ENCODE data around the gene SCUBE1. TPM values are rescaled to one million over a fixed set of nuclear protein-coding genes. Genes with fewer than 3 reads are reported as not detected.

The SCUBE1 gene
- total and polyA plus RNA-seq, 2 of the 8 experiments (the other 6 are each of a cell fraction or from before 2014, with no cell fraction given): 2.3 to 4.9 TPM

- Histone ChIP-seq H4K20me1 (replicated peaks in 1 of 2; ENCODE audit: control insufficient read depth in 1 of 2, insufficient read depth in 2 of 2, low read length in 2 of 2) (peaks cover 7% of the 10 kb centered on the region in 2 experiments), H3K79me1 (ENCODE audit: low read depth, low read length) (no peaks in the 10 kb centered on the region), H2BK20ac (ENCODE audit: low read length) (no peak overlapping the region), H2BK120ac (replicated peaks; ENCODE audit: low read depth, low read length) (no peak overlapping the region), H3K9ac (replicated peaks in 1 of 4; ENCODE audit: extremely low read depth in 1 of 4, low read depth in 3 of 4, low read length in 3 of 4) (no peak overlapping the region), H3K14ac (ENCODE audit: insufficient read length) (no peak overlapping the region), H4K5ac (ENCODE audit: insufficient read length, low read depth, low read length) (no peak overlapping the region), H4K91ac (replicated peaks; ENCODE audit: insufficient read length, low read length) (no peak overlapping the region), H2AFZ (ENCODE audit: low read length) (no peak overlapping the region), H3K23me2 (ENCODE audit: low read depth, low read length) (no peaks in the 10 kb centered on the region), H3K4me2 (ENCODE audit: insufficient read depth in 1 of 2, low read depth in 2 of 2, low read length in 2 of 2) (no peak overlapping the region), H3K23ac (ENCODE audit: insufficient read length) (no peak overlapping the region), H3K4me3 (ENCODE audit: extremely low read depth in 1 of 4, insufficient read depth in 2 of 4, low read depth in 3 of 4, low read length in 4 of 4) (no peak overlapping the region), H2BK5ac (ENCODE audit: low read depth, low read length) (no peak overlapping the region), H3K27me3 (replicated peaks in 1 of 4; ENCODE audit: control insufficient read depth in 3 of 4, extremely low read depth in 1 of 4, insufficient read depth in 3 of 4, low read length in 3 of 4) (no peaks in the 10 kb centered on the region), H3K36me3 (ENCODE audit: control insufficient read depth in 2 of 4, insufficient read depth in 4 of 4, low read length in 3 of 4) (peaks cover 31 to 55% (median 50%) of the 10 kb centered on the region in 4 experiments), H3K4me1 (replicated peaks in 1 of 4; ENCODE audit: control insufficient read depth in 3 of 4, insufficient read depth in 4 of 4, low read length in 3 of 4) (no peaks in the 10 kb centered on the region), H3K56ac (replicated peaks; ENCODE audit: insufficient read length, low read depth, low read length) (no peak overlapping the region), H3K79me2 (ENCODE audit: control insufficient read depth in 1 of 2, insufficient read depth in 2 of 2, low read length in 2 of 2) (no peaks in the 10 kb centered on the region), H4K8ac (ENCODE audit: extremely low read depth, insufficient read depth, low read length) (0 out of 2 replicates have a peak overlapping the region, but pooled peaks have one; percentile 46), H2BK12ac (ENCODE audit: low read depth, low read length) (no peak overlapping the region), H3K18ac (ENCODE audit: extremely low read depth, low read length) (no peak overlapping the region), H2AK5ac (ENCODE audit: low read depth, low read length) (no peak overlapping the region), H3K4ac (replicated peaks; ENCODE audit: insufficient read length, low read depth, low read length) (no peak overlapping the region), H3K27ac (ENCODE audit: low read depth, low read length) (no peak overlapping the region), H2BK15ac (ENCODE audit: low read length) (no peak overlapping the region), H3K9me3 (ENCODE audit: insufficient read depth in 2 of 2, low read depth in 1 of 2, low read length in 1 of 2) (no peaks in the 10 kb centered on the region)
- no peak for FAIRE-seq
- CTCF ChIA-PET (ENCODE audit: partially characterized antibody): interaction anchor here (0.8 to 1.4 kb wide), 5 partner anchors 10 to 62 kb away, joined by 3 to 7 read pairs (median 3); no protein-coding TSS in a partner anchor
- 85% methylated on average over 23 of the region's 23 CpGs; no CpG with 5 or more reads in 1 of the 2 experiments for WGBS, 2 experiments (ENCODE audit: extremely low coverage in 1 of 2, insufficient coverage in 1 of 2, insufficient read length in 1 of 2, insufficient replicate concordance in 2 of 2, low coverage in 1 of 2, low lambda C conversion rate in 2 of 2, missing lambda C conversion rate in 1 of 2)
- no peak for DNase-seq (ENCODE audit: low read depth in 1 of 2, low spot score in 2 of 2)
- POLR2A ChIA-PET (ENCODE audit: partially characterized antibody): interaction anchor here (1.5 to 2.6 kb wide), 6 partner anchors 10 to 32 kb away, joined by 3 to 12 read pairs (median 7); no protein-coding TSS in a partner anchor
These were observed 173.7 kb downstream of the SCUBE1 start for GRCh38 chr22:43169310-43170130.
